ENCODE measurements around the gene DOCK4.

The DOCK4 gene

DNA sequence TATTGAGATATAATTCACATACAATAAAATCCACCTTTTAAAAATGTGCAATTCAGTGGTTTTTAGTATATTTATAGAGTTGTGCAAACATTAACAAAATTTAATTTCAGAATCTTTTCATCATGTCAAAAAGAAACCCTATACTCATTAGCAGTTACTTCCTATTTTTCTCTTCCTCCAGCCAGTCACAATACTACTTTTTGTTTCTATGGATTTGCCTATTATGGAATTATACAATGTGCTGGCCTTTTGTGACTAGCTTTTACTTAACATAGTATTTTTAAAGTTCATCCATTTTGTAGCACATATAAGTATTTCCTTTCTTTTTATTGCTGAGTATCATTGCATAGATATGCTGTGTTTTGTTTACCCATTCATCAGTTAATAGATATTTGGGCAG is 444.0 kb downstream of the DOCK4 start:
- Histone ChIP-seq H3K4me1 (no peaks in the 10 kb centered on the region), H3K27me3 (no peaks in the 10 kb centered on the region), H3K36me3 (no peaks in the 10 kb centered on the region; the same call in 1 of the 2 replicates), H3K4me3 (ENCODE audit: low read depth, low read length) (no peak overlapping the region), H3K9me3 (no peaks in the 10 kb centered on the region)
- no peak for DNase-seq
- TF ChIP-seq, protein P1, sequence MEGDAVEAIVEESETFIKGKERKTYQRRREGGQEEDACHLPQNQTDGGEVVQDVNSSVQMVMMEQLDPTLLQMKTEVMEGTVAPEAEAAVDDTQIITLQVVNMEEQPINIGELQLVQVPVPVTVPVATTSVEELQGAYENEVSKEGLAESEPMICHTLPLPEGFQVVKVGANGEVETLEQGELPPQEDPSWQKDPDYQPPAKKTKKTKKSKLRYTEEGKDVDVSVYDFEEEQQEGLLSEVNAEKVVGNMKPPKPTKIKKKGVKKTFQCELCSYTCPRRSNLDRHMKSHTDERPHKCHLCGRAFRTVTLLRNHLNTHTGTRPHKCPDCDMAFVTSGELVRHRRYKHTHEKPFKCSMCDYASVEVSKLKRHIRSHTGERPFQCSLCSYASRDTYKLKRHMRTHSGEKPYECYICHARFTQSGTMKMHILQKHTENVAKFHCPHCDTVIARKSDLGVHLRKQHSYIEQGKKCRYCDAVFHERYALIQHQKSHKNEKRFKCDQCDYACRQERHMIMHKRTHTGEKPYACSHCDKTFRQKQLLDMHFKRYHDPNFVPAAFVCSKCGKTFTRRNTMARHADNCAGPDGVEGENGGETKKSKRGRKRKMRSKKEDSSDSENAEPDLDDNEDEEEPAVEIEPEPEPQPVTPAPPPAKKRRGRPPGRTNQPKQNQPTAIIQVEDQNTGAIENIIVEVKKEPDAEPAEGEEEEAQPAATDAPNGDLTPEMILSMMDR (IDR thresholded peaks at IDR 0.05; ENCODE audit: low read depth, low read length), result no peak

- no peak overlapping the region for H3K4me3 ChIP-seq (ENCODE audit: low read depth, low read length)
- TF ChIP-seq, protein P1 (IDR thresholded peaks at IDR 0.05; ENCODE audit: low read depth, low read length), result no peak
- no peak for DNase-seq
- no peaks in the 10 kb centered on the region for H3K9me3 ChIP-seq
- no peaks in the 10 kb centered on the region for H3K27me3 ChIP-seq
- H3K36me3 ChIP-seq, result no peaks in the 10 kb centered on the region; the same call in 1 of the 2 replicates
- H3K4me1 ChIP-seq, result no peaks in the 10 kb centered on the region
Observed at GRCh38 chr7:111760043-111760442, 446.2 kb downstream of the DOCK4 start.

GRCh38 chr7:111758332-111758731 is 447.9 kb downstream of the DOCK4 start:
- DNase-seq, result no peak
- TF ChIP-seq, protein P1 (IDR thresholded peaks at IDR 0.05; ENCODE audit: low read depth, low read length), result no peak
- H3K27me3 ChIP-seq, result no peaks in the 10 kb centered on the region
- peaks cover 6% of the 10 kb centered on the region for H3K4me1 ChIP-seq
- H3K4me3 ChIP-seq (ENCODE audit: low read depth, low read length), result no peak overlapping the region
- no peaks in the 10 kb centered on the region; the same call in 1 of the 2 replicates for H3K36me3 ChIP-seq
- no peaks in the 10 kb centered on the region for H3K9me3 ChIP-seq

DNA sequence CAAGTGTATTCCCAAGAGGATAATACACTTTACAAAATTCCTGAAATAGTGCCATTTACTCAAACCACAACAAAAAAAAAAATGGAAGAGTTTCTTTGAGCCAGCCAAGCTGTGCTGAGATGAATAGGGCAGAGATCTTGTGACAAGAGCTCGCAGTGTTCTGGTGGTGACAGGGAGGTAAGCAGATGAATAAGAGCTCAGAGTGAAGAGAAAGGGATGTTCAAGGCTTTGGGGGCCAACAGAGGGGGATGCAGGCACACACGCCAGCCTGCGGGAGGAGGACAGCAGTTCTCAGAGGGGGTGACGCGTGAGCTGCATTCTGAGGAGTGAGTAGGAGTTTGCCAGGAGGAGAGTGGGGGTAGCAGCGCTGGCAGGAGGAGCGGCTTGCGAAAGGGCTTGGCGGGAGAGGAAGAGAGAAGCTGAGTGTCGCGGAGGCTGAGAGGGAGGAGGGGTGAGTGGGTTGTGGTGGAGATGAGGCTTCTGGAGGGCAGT is 449.5 kb downstream of the DOCK4 start:
- DNase-seq, result no peak
- no peaks in the 10 kb centered on the region; the same call in 1 of the 2 replicates for H3K36me3 ChIP-seq

DNA sequence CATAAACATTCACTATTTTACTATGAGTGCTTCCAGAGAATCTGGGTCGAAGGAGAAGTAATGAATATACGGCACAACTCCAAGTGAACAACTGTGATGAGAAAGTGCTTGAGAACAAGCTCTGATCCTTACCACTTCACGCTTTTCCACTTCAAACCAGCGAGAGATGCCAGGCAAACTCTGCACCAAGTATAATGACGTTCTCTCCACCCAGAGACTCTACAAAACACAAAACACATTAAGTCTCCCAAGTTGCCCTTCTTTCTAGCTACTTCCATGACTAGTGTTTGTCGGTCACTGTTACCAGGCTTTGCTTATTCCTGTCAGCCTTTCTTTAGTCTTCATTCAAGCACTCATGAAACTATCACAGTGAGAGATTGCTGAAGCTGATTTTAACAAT is 450.8 kb downstream of the DOCK4 start:
- Histone ChIP-seq H3K4me3 (ENCODE audit: low read depth, low read length) (no peak overlapping the region), H3K9me3 (no peaks in the 10 kb centered on the region), H3K4me1 (peaks cover 6% of the 10 kb centered on the region), H3K36me3 (no peaks in the 10 kb centered on the region; the same call in 1 of the 2 replicates), H3K27me3 (no peaks in the 10 kb centered on the region)
- TF ChIP-seq, protein P1 (IDR thresholded peaks at IDR 0.05; ENCODE audit: low read depth, low read length), result no peak
- no peak for DNase-seq

More for the DNA sequence above, 449.5 kb downstream of the DOCK4 start:
- Histone ChIP-seq H3K9me3 (no peaks in the 10 kb centered on the region), H3K4me1 (peaks cover 6% of the 10 kb centered on the region), H3K27me3 (no peaks in the 10 kb centered on the region), H3K4me3 (ENCODE audit: low read depth, low read length) (no peak overlapping the region)
- TF ChIP-seq, protein P1 (IDR thresholded peaks at IDR 0.05; ENCODE audit: low read depth, low read length), result no peak

GRCh38 chr7:111753968-111754367 is 452.2 kb downstream of the DOCK4 start:
- H3K4me1 ChIP-seq, result peaks cover 6% of the 10 kb centered on the region
- H3K36me3 ChIP-seq, result no peaks in the 10 kb centered on the region; the same call in 1 of the 2 replicates
- no peak overlapping the region for H3K4me3 ChIP-seq (ENCODE audit: low read depth, low read length)
- no peaks in the 10 kb centered on the region for H3K27me3 ChIP-seq
- no peaks in the 10 kb centered on the region for H3K9me3 ChIP-seq
- TF ChIP-seq, protein P1 (IDR thresholded peaks at IDR 0.05; ENCODE audit: low read depth, low read length), result no peak
- peak; percentile 16 for DNase-seq

All from BE2C (cell line).